ENCODE data around the gene CATSPER1.

The CATSPER1 gene

DNA sequence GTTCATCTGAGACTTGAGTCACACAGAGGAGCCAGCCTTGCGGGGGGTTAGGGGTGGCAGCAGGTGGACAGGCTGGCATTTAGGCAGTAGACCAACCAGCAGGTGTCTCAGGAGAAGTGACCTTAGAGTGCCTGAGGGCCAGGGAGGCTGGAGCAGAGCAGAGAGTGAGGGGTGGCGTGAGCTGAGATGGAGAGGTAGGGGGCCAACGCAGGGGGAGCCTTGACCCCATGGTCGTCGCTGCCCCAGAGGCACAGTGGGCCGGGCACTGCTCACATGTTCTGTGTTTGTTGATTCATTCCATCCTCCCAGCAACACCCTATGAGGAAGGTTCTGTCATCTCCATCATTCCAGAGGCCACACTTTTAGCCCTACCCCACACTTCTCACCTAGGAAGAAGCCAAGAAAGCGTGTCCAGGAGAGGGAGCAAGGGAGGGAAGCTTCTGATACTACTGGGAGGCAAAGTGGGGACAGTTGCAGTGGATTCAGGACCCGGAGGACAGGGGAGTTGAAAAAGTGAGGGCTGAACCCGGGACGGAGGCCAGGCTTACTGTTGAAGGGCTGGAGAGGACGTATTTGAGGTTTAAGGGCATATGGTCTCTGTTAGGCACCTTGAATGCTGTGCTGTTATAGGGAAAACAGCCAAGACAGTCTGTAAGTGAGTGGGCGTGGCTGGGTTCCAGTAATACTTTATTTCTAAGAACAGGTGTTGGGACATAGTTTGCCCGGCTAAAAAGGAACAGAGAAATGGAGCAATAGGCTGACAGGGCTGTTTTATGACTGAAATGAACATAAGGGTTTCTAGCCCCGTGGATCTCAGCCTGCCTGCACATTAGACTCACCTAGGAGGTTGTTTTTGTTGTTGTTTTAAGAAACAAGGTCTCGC lies 57.4 kb downstream of the CATSPER1 start:
- no peak for DNase-seq (ENCODE audit: low read depth in 2 of 2)

GRCh38 chr11:65967329-65967934 lies 58.8 kb downstream of the CATSPER1 start:
- DNase-seq (ENCODE audit: low read depth in 2 of 2): no peak

Measured in stimulated activated CD4-positive, alpha-beta T cell treated with anti-CD3 and anti-CD28 coated beads, Interleukin-1b, Interleukin-23, amount 100 ng/mL, for 1 hour (primary cell).